HepG2 (cell line): ENCODE data around the gene LDLRAD4. TPM values are rescaled to one million over a fixed set of nuclear protein-coding genes. Genes with fewer than 3 reads are reported as not detected.

ENCODE experiments used
- ATAC-seq: fragments of 200-7000 bp; cut with Tn5 transposase; 3 replicates; pipeline ENCODE4 v1.9.1; 2020; ENCODE audit warnings: mild to moderate bottlenecking, moderate library complexity
- BruUV-seq: library from RNA; stranded (reverse); fragments of 400-500 nt; replicated peaks from 2 replicates; lab custom pipeline; 2021; lab: Mats Ljungman, UMichigan
- CTCF ChIA-PET: fragments of 300-600 bp; formaldehyde crosslinking; extraction: SDS; loops from one replicate; lab custom pipeline; 2021; ENCODE audit warnings: low total read pairs, inconsistent platforms, low intra/inter-chr PET ratio; lab: Yijun Ruan, JAX
- POLR2A ChIA-PET: fragments of 350-600 bp; sonication (Branson Sonifier 250); formaldehyde crosslinking; loops from one replicate; lab custom pipeline; 2020; ENCODE audit warnings: antibody characterized with exemption, inconsistent platforms; lab: Yijun Ruan, JAX
- DNase-seq: peaks from one replicate; pipeline ENCODE4 v3.0.0-alpha.2; 2015; ENCODE audit warnings: low spot score
- FAIRE-seq: peaks from 3 replicates; lab custom pipeline; 2011; peaks lifted over from hg19 to GRCh38; lab: Jason Lieb, UNC
- H2AFZ ChIP-seq: one replicate; pipeline ENCODE4 v1.6.1; 2011; ENCODE audit warnings: low read length, inconsistent platforms
- H3K27ac ChIP-seq: fragments of 300-600 bp; 3 replicates; pipeline ENCODE4 v1.8.0; 2011; ENCODE audit warnings: mixed run types, mild to moderate bottlenecking, mixed read lengths, low read length, inconsistent platforms; ENCODE audit not compliant: insufficient read depth; ENCODE audit errors: extremely low read length
- H3K27me3 ChIP-seq, 2 experiments: fragments of 200-600 bp in 1 of 2; 2 replicates in 1 of 2; 3 replicates in 1 of 2; pipeline versions ENCODE4 v1.6.0 to v1.8.0; 2011; ENCODE audit warnings: low read length in 2 of 2, mild to moderate bottlenecking in 2 of 2, moderate library complexity in 2 of 2, inconsistent platforms in 1 of 2; ENCODE audit not compliant: insufficient read depth in 2 of 2, control insufficient read depth in 1 of 2
- H3K36me3 ChIP-seq, 2 experiments: fragments of 200-600 bp in 1 of 2; replicated peaks in 1 of 2; 2 replicates in 1 of 2; 3 replicates in 1 of 2; pipeline versions ENCODE4 v1.5.1 to v1.8.0; 2011; ENCODE audit warnings: low read length in 2 of 2, inconsistent platforms in 1 of 2; ENCODE audit not compliant: insufficient read depth in 2 of 2, control insufficient read depth in 1 of 2
- H3K4me1 ChIP-seq: 2 replicates; pipeline ENCODE4 v1.5.1; 2012; ENCODE audit warnings: low read length, inconsistent platforms; ENCODE audit not compliant: insufficient read depth
- H3K4me2 ChIP-seq: 2 replicates; pipeline ENCODE4 v1.6.0; 2011; ENCODE audit warnings: low read depth, low read length, inconsistent platforms
- H3K4me3 ChIP-seq, 3 experiments: fragments of 200-600 bp in 1 of 3; sonication (generic), shearing (Covaris generic) in 1 of 3; replicated peaks in 1 of 3; 2 replicates each; pipeline ENCODE4 v1.5.1; 2011 to 2016; ENCODE audit warnings: low read length in 3 of 3, inconsistent platforms in 2 of 3, low read depth in 2 of 3, mild to moderate bottlenecking in 2 of 3, control low read depth in 1 of 3, mixed read lengths in 1 of 3; ENCODE audit not compliant: insufficient read depth in 1 of 3
- H3K79me2 ChIP-seq: one replicate; pipeline ENCODE4 v1.6.1; 2011; ENCODE audit warnings: low read length, inconsistent platforms; ENCODE audit not compliant: insufficient read depth
- H3K9ac ChIP-seq: 2 replicates; pipeline ENCODE4 v1.6.0; 2011; ENCODE audit warnings: mild to moderate bottlenecking, low read depth, low read length, inconsistent platforms; ENCODE audit not compliant: insufficient read depth
- H3K9me3 ChIP-seq: 2 replicates; pipeline ENCODE4 v1.5.1; 2012; ENCODE audit warnings: mild to moderate bottlenecking, low read length
- H4K20me1 ChIP-seq: 2 replicates; pipeline ENCODE4 v1.6.0; 2011; ENCODE audit warnings: inconsistent platforms, mild to moderate bottlenecking, low read length, moderate library complexity; ENCODE audit not compliant: insufficient read depth
- EEA1 ChIP-seq: sonication (generic); formaldehyde crosslinking; IDR thresholded peaks from 2 replicates; pipeline ENCODE4 v1.5.1; 2020; ENCODE audit warnings: mild to moderate bottlenecking, missing genetic modification reagents, borderline replicate concordance
- NR2F2 ChIP-seq: IDR thresholded peaks from 2 replicates; pipeline ENCODE4 v1.6.1; 2012; ENCODE audit warnings: low read depth, inconsistent platforms, borderline replicate concordance
- PRDM4 ChIP-seq: sonication (generic); formaldehyde crosslinking; IDR thresholded peaks from 2 replicates; pipeline ENCODE4 v1.9.0; 2021; ENCODE audit warnings: missing genetic modification reagents, borderline replicate concordance
- SKIL ChIP-seq: sonication (generic); formaldehyde crosslinking; IDR thresholded peaks from 2 replicates; pipeline ENCODE4 v1.8.0; 2022; ENCODE audit warnings: missing genetic modification reagents, mild to moderate bottlenecking, moderate library complexity, borderline replicate concordance
- UBTF ChIP-seq: sonication (generic); formaldehyde crosslinking; IDR thresholded peaks from 2 replicates; pipeline ENCODE4 v1.4.0; 2020; ENCODE audit warnings: mild to moderate bottlenecking, missing genetic modification reagents
- ZBTB25 ChIP-seq: IDR thresholded peaks from 2 replicates; pipeline ENCODE4 v1.6.1; 2018; ENCODE audit warnings: missing genetic modification reagents
- ZBTB33 ChIP-seq: sonication (generic); formaldehyde crosslinking; IDR thresholded peaks from 2 replicates; pipeline ENCODE4 v1.4.0; 2020; ENCODE audit warnings: missing genetic modification reagents
- ZNF605 ChIP-seq: sonication (generic); formaldehyde crosslinking; IDR thresholded peaks from 2 replicates; pipeline ENCODE4 v1.8.0; 2022; ENCODE audit warnings: mild to moderate bottlenecking, missing genetic modification reagents
- ZNF775 ChIP-seq: sonication (generic); formaldehyde crosslinking; IDR thresholded peaks from 2 replicates; pipeline ENCODE4 v1.4.0; 2020; ENCODE audit warnings: missing genetic modification reagents, mild to moderate bottlenecking, moderate library complexity, borderline replicate concordance
- ZNF891 ChIP-seq: sonication (generic); formaldehyde crosslinking; IDR thresholded peaks from 2 replicates; pipeline ENCODE4 v1.5.0; 2020; ENCODE audit warnings: mild to moderate bottlenecking, missing genetic modification reagents
- WGBS: methylation state at CpG from one replicate; pipeline ENCODE4 v1.1.6; 2017; ENCODE audit warnings: low lambda C conversion rate; 5-methylcytosine and 5-hydroxymethylcytosine counted together
- in situ Hi-C: cut with HindIII; loops from 2 replicates; pipeline ENCODE4 v1.10.0; 2017; ENCODE audit warnings: low pct_unique_long_range_greater_than_20kb; ENCODE audit not compliant: extremely low pct_ligation_motif_present
- intact Hi-C: fragments of 100-400 bp; cut with micrococcal nuclease; formaldehyde crosslinking; loops from one replicate; pipeline ENCODE4 v1.10.0; 2022; ENCODE audit not compliant: unreplicated experiment
- polyA plus RNA-seq, 8 experiments: library from polyadenylated mRNA; depleted of rRNA in 3 of 8; stranded (reverse) in 7 of 8; unstranded in 1 of 8; fragments of >200 nt; fragmentation: Illumina TruSeq in 4 of 8; extraction: Trizol in 4 of 8; gene quantifications; 2 replicates each; pipeline versions ENCODE4 v1.2.1 to v1.2.3, GENCODE V29; 2011 to 2016; ENCODE audit warnings: low read depth in 4 of 8, missing spikeins in 1 of 8, mixed read lengths in 1 of 8; ENCODE audit not compliant: insufficient read depth in 1 of 8
- total RNA-seq, 5 experiments: library from RNA; depleted of rRNA; stranded (reverse); fragments of >200 nt; fragmentation: Illumina TruSeq; extraction: Trizol; gene quantifications; 2 replicates each; pipeline ENCODE4 v1.2.3, GENCODE V29; 2016; ENCODE audit warnings: low read depth in 1 of 5

The LDLRAD4 gene
- total and polyA plus RNA-seq, 2 of the 13 experiments (the other 11 are each of a cell fraction or from before 2014, with no cell fraction given): 13.6 to 20.9 TPM

- TF ChIP-seq ZBTB33 (CRISPR knock-in tag) (peak; percentile 87), PRDM4 (no peak), ZBTB25 (CRISPR knock-in tag) (no peak)
Observed at GRCh38 chr18:13375302-13376255, 157.0 kb downstream of the LDLRAD4 start (continued).

GRCh38 chr18:13376298-13376840 is 157.8 kb downstream of the LDLRAD4 start:
- ATAC-seq: no peak
- peaks cover 9% of the 10 kb centered on the region; the same call in 1 of the 2 replicates for H3K4me1 ChIP-seq
- no peaks in the 10 kb centered on the region for H3K27me3 ChIP-seq
- H3K4me2 ChIP-seq: no peak overlapping the region
- 97% methylated on average over 16 of the region's 23 CpGs for WGBS
- ChIA-PET CTCF (no interaction called here), POLR2A (no interaction called here)
- H3K9me3 ChIP-seq: no peaks in the 10 kb centered on the region
- no peak overlapping the region for H3K27ac ChIP-seq
- intact Hi-C loops (no loop called here), in situ Hi-C loops (no loop called here)
- no TSS peak for BruUV-seq
- H3K36me3 ChIP-seq: no peaks in the 10 kb centered on the region
- no peaks in the 10 kb centered on the region for H3K79me2 ChIP-seq
- H2AFZ ChIP-seq: no peak overlapping the region
- FAIRE-seq: no peak
- no peak for DNase-seq
- no peak overlapping the region for H3K9ac ChIP-seq
- H3K4me3 ChIP-seq: no peak overlapping the region
- H4K20me1 ChIP-seq: no peaks in the 10 kb centered on the region
- TF ChIP-seq UBTF (CRISPR knock-in tag) (no peak), EEA1 (no peak), ZNF891 (CRISPR knock-in tag) (no peak), ZNF775 (CRISPR knock-in tag) (no peak), NR2F2 (no peak), ZNF605 (CRISPR knock-in tag) (no peak), SKIL (CRISPR knock-in tag) (no peak)
